ENCODE results near the gene SAG. TPM values are rescaled to one million over a fixed set of nuclear protein-coding genes. Genes with fewer than 3 reads are reported as not detected.

The SAG gene
- total RNA-seq, 1 experiment from 2014 or later = not detected

- Histone ChIP-seq H3K36me3 (ENCODE audit: control insufficient read depth, insufficient read depth, low read length) (no peaks in the 10 kb centered on the region; the same call in 1 of the 2 replicates), H3K4me3 (ENCODE audit: low read depth in 2 of 2, low read length in 2 of 2) (no peak overlapping the region), H3K4me1 (ENCODE audit: control insufficient read depth, insufficient read depth, low read length) (peaks cover 3% of the 10 kb centered on the region), H3K27ac (ENCODE audit: low read length) (no peak overlapping the region), H3K9me3 (ENCODE audit: control insufficient read depth, insufficient read depth, low read depth, low read length) (no peaks in the 10 kb centered on the region), H3K27me3 (ENCODE audit: control insufficient read depth, insufficient read depth, low read length) (no peaks in the 10 kb centered on the region)
- in situ Hi-C loops (cut with HindIII; ENCODE audit: low pct_unique_long_range_greater_than_20kb, low sequenced_read_pairs) (no loop called here), intact Hi-C loops (cut with micrococcal nuclease; ENCODE audit: unreplicated experiment) (no loop called here)
- BruUV-seq (replicated peaks) = no TSS peak
- DNase-seq (ENCODE audit: low read depth, low spot score) (no peak), ATAC-seq (no peak)
- POLR2A ChIA-PET = no interaction called here
- no peak for TF ChIP-seq TCF7L2 (IDR thresholded peaks at IDR 0.05; ENCODE audit: low read depth, low read length)
- no peak for TF ChIP-seq POLR2AphosphoS5 (IDR thresholded peaks at IDR 0.05; ENCODE audit: low read depth, low read length)
- TF ChIP-seq, protein P1, sequence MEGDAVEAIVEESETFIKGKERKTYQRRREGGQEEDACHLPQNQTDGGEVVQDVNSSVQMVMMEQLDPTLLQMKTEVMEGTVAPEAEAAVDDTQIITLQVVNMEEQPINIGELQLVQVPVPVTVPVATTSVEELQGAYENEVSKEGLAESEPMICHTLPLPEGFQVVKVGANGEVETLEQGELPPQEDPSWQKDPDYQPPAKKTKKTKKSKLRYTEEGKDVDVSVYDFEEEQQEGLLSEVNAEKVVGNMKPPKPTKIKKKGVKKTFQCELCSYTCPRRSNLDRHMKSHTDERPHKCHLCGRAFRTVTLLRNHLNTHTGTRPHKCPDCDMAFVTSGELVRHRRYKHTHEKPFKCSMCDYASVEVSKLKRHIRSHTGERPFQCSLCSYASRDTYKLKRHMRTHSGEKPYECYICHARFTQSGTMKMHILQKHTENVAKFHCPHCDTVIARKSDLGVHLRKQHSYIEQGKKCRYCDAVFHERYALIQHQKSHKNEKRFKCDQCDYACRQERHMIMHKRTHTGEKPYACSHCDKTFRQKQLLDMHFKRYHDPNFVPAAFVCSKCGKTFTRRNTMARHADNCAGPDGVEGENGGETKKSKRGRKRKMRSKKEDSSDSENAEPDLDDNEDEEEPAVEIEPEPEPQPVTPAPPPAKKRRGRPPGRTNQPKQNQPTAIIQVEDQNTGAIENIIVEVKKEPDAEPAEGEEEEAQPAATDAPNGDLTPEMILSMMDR (IDR thresholded peaks at IDR 0.05) = no peak
- no peak for TF ChIP-seq SIN3A (IDR thresholded peaks at IDR 0.05; ENCODE audit: borderline replicate concordance, insufficient read depth, low read depth, low read length)
- TF ChIP-seq REST (IDR thresholded peaks at IDR 0.05; ENCODE audit: insufficient read depth in 1 of 2, low read depth in 2 of 2, low read length in 1 of 2) = no peak
- CTCF ChIA-PET = interaction anchor here (0.6 kb wide), 1 partner anchor 446 kb away, joined by 4 read pairs; no protein-coding TSS in a partner anchor
These were observed 79.6 kb downstream of the SAG start for GRCh38 chr2:233387225-233387624.

DNA sequence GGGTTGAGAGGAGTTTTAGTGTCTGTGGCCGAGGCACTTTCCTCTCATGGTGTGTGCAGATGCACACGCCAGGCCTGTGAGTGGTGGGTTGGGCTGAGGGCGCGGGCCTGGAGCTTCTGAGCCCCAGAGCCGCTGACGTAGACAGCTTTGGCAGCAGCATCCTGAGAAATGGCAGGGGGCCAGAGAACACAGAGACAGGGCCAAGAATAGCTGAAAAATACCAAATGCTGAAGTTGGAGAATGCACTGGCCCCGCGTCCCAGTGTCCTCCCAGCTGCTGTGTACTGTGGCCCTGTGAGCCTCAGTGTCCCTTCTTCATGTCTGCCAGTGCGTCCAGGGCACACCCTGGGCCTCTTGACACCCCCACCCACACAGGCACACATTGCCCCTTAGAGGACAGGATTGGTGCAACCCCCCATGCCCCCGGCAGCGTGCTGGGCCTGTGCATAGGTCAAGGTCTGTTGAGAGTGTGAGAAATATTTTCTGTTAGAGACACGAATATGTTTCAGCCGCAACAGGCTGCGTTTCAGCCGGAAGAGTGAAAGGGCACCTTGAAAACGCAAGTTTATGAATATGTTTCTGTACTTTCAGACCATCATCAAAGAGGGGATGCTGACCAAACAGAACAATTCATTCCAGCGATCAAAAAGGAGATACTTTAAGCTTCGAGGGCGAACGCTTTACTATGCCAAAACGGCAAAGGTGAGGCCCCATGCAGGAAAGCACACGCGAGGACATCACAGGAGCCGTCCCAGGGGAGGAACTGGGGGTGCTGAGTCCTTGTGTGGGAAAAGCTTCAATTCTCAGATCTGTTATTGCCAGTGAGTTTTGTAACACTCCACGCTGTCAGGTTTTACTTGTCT lies 80.3 kb downstream of the SAG start:
- H3K27ac ChIP-seq (ENCODE audit: low read length) = no peak overlapping the region
- H3K27me3 ChIP-seq (ENCODE audit: control insufficient read depth, insufficient read depth, low read length) = no peaks in the 10 kb centered on the region
- H3K9me3 ChIP-seq (ENCODE audit: control insufficient read depth, insufficient read depth, low read depth, low read length) = no peaks in the 10 kb centered on the region
- in situ Hi-C loops (cut with HindIII; ENCODE audit: low pct_unique_long_range_greater_than_20kb, low sequenced_read_pairs) = no loop called here
- POLR2A ChIA-PET = no interaction called here
- no peaks in the 10 kb centered on the region; the same call in 1 of the 2 replicates for H3K36me3 ChIP-seq (ENCODE audit: control insufficient read depth, insufficient read depth, low read length)
- intact Hi-C loops (cut with micrococcal nuclease; ENCODE audit: unreplicated experiment) = no loop called here
- CTCF ChIA-PET = interaction anchor here (0.6 kb wide), 1 partner anchor 445 kb away, joined by 4 read pairs; no protein-coding TSS in a partner anchor
- DNase-seq (ENCODE audit: low read depth, low spot score) (no peak), ATAC-seq (no peak)
- no peak for TF ChIP-seq SIN3A (IDR thresholded peaks at IDR 0.05; ENCODE audit: borderline replicate concordance, insufficient read depth, low read depth, low read length)
- TF ChIP-seq REST (IDR thresholded peaks at IDR 0.05; ENCODE audit: insufficient read depth in 1 of 2, low read depth in 2 of 2, low read length in 1 of 2) = no peak
- TF ChIP-seq TCF7L2 (IDR thresholded peaks at IDR 0.05; ENCODE audit: low read depth, low read length) = no peak
- TF ChIP-seq, protein P1 (IDR thresholded peaks at IDR 0.05) = no peak
- TF ChIP-seq POLR2AphosphoS5 (IDR thresholded peaks at IDR 0.05; ENCODE audit: low read depth, low read length) = no peak
- H3K4me1 ChIP-seq (ENCODE audit: control insufficient read depth, insufficient read depth, low read length) = peaks cover 3% of the 10 kb centered on the region
- no peak overlapping the region for H3K4me3 ChIP-seq (ENCODE audit: low read depth in 2 of 2, low read length in 2 of 2)
- BruUV-seq (replicated peaks) = no TSS peak

Measured in Panc1 (cell line).